WTC11 (cell line): ENCODE measurements around the gene COA1.

Experiments used
- ATF1 ChIP-seq: sonication (generic); formaldehyde crosslinking; IDR thresholded peaks from 2 replicates; pipeline ENCODE4 v1.8.1; 2023; ENCODE audit warnings: mild to moderate bottlenecking, moderate library complexity, missing genetic modification reagents
- CREM ChIP-seq: sonication (generic); formaldehyde crosslinking; IDR thresholded peaks from 2 replicates; pipeline ENCODE4 v1.8.1; 2022; ENCODE audit warnings: mild to moderate bottlenecking, missing genetic modification reagents, moderate library complexity
- CTCF ChIP-seq: fragments of 200-600 bp; IDR thresholded peaks from 2 replicates; pipeline ENCODE4 v1.8.0; 2022; ENCODE audit warnings: antibody characterized with exemption
- MLX ChIP-seq: sonication (generic); formaldehyde crosslinking; IDR thresholded peaks from 2 replicates; pipeline ENCODE4 v1.8.1; 2023; ENCODE audit warnings: mild to moderate bottlenecking, missing genetic modification reagents, moderate library complexity
- NFYB ChIP-seq: sonication (generic); formaldehyde crosslinking; conservative IDR thresholded peaks from 2 replicates; pipeline ENCODE4 v1.8.0; 2022; ENCODE audit warnings: low read depth, missing genetic modification reagents
- PREB ChIP-seq: sonication (generic); formaldehyde crosslinking; IDR thresholded peaks from 2 replicates; pipeline ENCODE4 v1.8.1; 2022; ENCODE audit warnings: mild to moderate bottlenecking, missing genetic modification reagents, moderate library complexity, borderline replicate concordance
- STAT6 ChIP-seq: sonication (generic); formaldehyde crosslinking; conservative IDR thresholded peaks from 2 replicates; pipeline ENCODE4 v1.8.1; 2023; ENCODE audit warnings: mild to moderate bottlenecking, low read depth, missing genetic modification reagents, moderate library complexity
- TP53 ChIP-seq: sonication (generic); formaldehyde crosslinking; IDR thresholded peaks from 2 replicates; pipeline ENCODE4 v1.8.1; 2023; ENCODE audit warnings: mild to moderate bottlenecking, missing genetic modification reagents

DNA sequence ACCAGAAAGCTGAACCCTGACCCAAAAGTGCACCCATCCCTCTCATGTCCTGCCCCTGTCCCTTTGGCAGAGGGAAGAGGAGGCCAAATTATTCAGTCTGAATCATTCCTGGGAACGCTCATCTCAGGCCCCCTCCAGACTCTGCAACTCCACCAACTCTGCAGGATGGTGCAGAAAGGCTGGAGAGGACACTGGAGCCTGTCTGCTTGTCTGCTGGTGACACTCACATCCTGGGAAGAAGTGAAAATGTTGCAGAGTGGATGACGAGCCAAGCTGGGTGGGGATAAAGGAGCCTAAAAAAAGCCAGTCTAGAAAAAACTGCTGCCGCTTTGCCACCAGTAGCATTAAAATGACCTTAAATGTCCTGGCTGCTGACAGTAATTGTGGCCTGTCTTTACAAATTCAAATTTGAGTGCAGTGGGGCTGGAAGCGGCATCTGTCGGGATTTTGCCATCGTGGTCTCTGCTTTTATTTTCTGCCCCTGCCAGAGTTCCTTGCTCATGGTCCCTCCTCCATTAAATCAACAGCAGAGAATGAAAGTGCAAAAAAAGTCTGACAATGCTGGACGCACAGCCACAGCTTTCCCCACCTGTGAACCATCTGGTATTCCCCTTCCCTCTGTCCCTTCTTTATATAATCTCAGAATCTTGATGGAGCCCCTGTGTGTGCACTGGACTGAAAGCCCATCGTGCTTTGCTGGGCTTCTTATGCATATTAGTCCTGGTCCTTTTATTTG is 82.6 kb downstream of the COA1 start:
- TF ChIP-seq MLX (CRISPR knock-in tag) (no peak), NFYB (CRISPR knock-in tag) (no peak), CTCF (no peak), ATF1 (CRISPR knock-in tag) (no peak), TP53 (CRISPR knock-in tag) (no peak), PREB (CRISPR knock-in tag) (no peak), CREM (no peak), STAT6 (no peak)
